ENCODE measurements around the gene DUSP10.

DNA sequence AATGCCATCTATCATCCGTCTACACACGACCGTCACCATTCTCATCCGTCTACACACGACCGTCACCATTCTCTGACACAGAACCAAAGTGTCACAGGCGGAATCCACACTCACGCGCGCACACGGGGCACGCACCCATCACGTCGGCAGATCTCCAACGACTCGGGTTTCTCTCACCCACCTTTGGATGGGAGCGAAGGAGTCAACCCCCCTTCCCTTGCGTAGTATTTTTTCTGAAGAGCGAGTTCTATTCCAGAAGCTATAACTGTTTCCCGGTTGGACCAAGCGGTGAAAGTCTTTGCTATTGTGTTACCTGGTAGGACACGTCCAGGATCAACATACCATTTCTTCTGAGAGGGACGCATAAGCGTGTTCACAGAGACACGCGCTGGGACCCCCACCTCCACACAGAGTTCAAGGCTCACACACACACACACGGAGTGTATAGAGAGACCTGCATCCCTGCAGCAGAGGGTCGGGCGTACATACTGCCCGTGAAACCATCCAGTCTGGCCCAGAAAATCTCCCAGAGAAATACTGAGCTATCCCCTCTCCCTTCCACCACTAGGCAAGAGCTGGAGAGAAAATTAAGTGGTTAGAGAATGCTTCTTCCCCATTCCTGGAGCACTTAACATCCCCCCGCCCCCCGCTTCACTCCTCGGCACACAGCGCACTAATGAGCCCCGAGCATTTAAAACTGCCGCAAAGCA is 741 bp downstream of the DUSP10 start:
- TF ChIP-seq, protein P1, sequence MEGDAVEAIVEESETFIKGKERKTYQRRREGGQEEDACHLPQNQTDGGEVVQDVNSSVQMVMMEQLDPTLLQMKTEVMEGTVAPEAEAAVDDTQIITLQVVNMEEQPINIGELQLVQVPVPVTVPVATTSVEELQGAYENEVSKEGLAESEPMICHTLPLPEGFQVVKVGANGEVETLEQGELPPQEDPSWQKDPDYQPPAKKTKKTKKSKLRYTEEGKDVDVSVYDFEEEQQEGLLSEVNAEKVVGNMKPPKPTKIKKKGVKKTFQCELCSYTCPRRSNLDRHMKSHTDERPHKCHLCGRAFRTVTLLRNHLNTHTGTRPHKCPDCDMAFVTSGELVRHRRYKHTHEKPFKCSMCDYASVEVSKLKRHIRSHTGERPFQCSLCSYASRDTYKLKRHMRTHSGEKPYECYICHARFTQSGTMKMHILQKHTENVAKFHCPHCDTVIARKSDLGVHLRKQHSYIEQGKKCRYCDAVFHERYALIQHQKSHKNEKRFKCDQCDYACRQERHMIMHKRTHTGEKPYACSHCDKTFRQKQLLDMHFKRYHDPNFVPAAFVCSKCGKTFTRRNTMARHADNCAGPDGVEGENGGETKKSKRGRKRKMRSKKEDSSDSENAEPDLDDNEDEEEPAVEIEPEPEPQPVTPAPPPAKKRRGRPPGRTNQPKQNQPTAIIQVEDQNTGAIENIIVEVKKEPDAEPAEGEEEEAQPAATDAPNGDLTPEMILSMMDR (conservative IDR thresholded peaks at IDR 0.05; ENCODE audit: low read length), result no peak
- no peak for TF ChIP-seq EZH2phosphoT487 (IDR thresholded peaks at IDR 0.05; ENCODE audit: borderline replicate concordance)
